Osteocyte (in vitro differentiated cells): Measurements from ENCODE around the gene PGAP6. TPM values are rescaled to one million over a fixed set of nuclear protein-coding genes. Genes with fewer than 3 reads are reported as not detected.

Experiments
- DNase-seq: peaks from one replicate; pipeline ENCODE4 v3.0.0; 2021; ENCODE audit warnings: mixed read lengths; ENCODE audit not compliant: unreplicated experiment; ENCODE audit errors: extremely low spot score
- H3K27ac Mint-ChIP-seq: one replicate; pipeline ENCODE4 v1.8.0; 2021; ENCODE audit warnings: mild to moderate bottlenecking, mixed read lengths; ENCODE audit not compliant: unreplicated experiment
- H3K27me3 Mint-ChIP-seq: one replicate; pipeline ENCODE4 v1.8.0; 2021; ENCODE audit warnings: mixed read lengths; ENCODE audit not compliant: unreplicated experiment
- H3K36me3 Mint-ChIP-seq: one replicate; pipeline ENCODE4 v1.8.0; 2021; ENCODE audit warnings: mixed read lengths; ENCODE audit not compliant: unreplicated experiment
- H3K4me1 Mint-ChIP-seq: one replicate; pipeline ENCODE4 v1.8.0; 2021; ENCODE audit warnings: mixed read lengths; ENCODE audit not compliant: unreplicated experiment
- H3K4me3 Mint-ChIP-seq: one replicate; pipeline ENCODE4 v1.8.0; 2021; ENCODE audit warnings: mild to moderate bottlenecking, moderate library complexity, mixed read lengths; ENCODE audit not compliant: unreplicated experiment
- H3K9me3 Mint-ChIP-seq: one replicate; pipeline ENCODE4 v1.8.0; 2021; ENCODE audit warnings: mixed read lengths; ENCODE audit not compliant: unreplicated experiment
- CTCF ChIP-seq: fragments of 200-600 bp; sonication (generic); IDR thresholded peaks from 2 replicates; pipeline ENCODE4 v1.5.0; 2021; ENCODE audit warnings: antibody characterized with exemption, mild to moderate bottlenecking, moderate library complexity
- total RNA-seq: library from RNA; stranded (reverse); gene quantifications from 2 replicates; pipeline ENCODE4 v1.2.1, GENCODE V29; 2021

PGAP6 gene
- total RNA-seq, 1 donor from 2014 or later = 59.3 TPM

DNA sequence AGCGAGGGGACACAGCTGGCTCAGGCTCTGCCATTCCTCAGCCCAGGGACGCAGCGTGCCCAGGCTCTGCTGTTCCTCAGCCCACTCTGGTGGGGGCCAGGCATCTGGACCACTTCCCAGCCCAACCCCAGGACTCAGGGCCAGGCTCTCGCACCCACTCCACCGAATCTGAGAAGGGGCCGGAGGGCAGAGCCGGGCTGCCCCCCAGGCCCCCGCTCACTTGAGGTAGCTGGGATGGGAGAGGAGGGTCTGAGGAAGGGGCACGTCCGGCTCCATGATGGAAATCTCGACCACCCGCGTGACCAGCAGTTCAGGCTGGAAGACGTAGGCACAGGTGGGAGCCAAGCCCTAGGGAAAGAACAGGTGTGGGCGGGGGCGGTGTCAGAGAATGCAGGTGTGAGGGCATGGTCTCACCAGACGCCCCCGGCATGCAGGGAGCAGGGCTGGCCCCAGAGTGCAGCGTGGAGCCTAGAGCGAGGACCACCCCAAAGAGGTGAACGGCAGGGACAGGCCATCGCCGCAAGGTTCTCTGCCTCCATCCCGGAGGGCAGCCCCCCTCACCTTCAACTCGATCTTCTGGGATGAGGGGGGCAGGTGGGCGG is 4.9 kb downstream of the PGAP6 start:
- Mint-ChIP-seq H3K4me3 (no peak overlapping the region), H3K27ac (no peak overlapping the region), H3K9me3 (no peaks in the 10 kb centered on the region), H3K27me3 (no peaks in the 10 kb centered on the region), H3K4me1 (peaks cover 7% of the 10 kb centered on the region), H3K36me3 (peaks cover 3% of the 10 kb centered on the region)
- TF ChIP-seq CTCF = no peak
- DNase-seq = no peak

GRCh38 chr16:375927-376816 is 5.6 kb downstream of the PGAP6 start:
- no peak for DNase-seq
- Mint-ChIP-seq H3K27me3 (no peaks in the 10 kb centered on the region), H3K9me3 (no peaks in the 10 kb centered on the region)

GRCh38 chr16:375212-375611 is 6.6 kb downstream of the PGAP6 start:
- peaks cover 11% of the 10 kb centered on the region for H3K4me1 Mint-ChIP-seq
- DNase-seq = no peak
- TF ChIP-seq CTCF = no peak
- H3K9me3 Mint-ChIP-seq = no peaks in the 10 kb centered on the region
- no peak overlapping the region for H3K27ac Mint-ChIP-seq
- no peak overlapping the region for H3K4me3 Mint-ChIP-seq
- no peaks in the 10 kb centered on the region for H3K27me3 Mint-ChIP-seq
- H3K36me3 Mint-ChIP-seq = peaks cover 3% of the 10 kb centered on the region

More at GRCh38 chr16:375927-376816, 5.6 kb downstream of the PGAP6 start:
- no peak overlapping the region for H3K27ac Mint-ChIP-seq
- TF ChIP-seq CTCF = no peak
- H3K36me3 Mint-ChIP-seq = peaks cover 3% of the 10 kb centered on the region
- peaks cover 7% of the 10 kb centered on the region for H3K4me1 Mint-ChIP-seq
- H3K4me3 Mint-ChIP-seq = no peak overlapping the region

DNA sequence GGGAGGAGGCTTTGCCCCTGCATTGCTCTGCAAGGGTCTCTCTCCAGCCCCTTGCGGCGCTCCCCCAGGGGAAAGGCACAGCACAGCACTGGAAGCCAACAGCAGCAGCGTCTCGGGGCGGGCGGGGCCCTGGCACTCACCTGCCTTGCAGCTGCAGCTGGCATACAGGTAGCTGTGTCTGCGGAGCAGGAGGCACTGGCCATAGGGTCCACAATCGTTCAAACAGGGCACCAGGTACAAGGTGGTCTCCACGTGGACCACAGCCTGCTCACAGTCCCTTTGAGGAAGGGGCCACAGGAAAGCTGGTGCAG is 7.2 kb downstream of the PGAP6 start:
- no peak overlapping the region for H3K4me3 Mint-ChIP-seq
- H3K36me3 Mint-ChIP-seq = peaks cover 3% of the 10 kb centered on the region
- peaks cover 11% of the 10 kb centered on the region for H3K4me1 Mint-ChIP-seq
- no peak overlapping the region for H3K27ac Mint-ChIP-seq
- TF ChIP-seq CTCF = no peak
- no peaks in the 10 kb centered on the region for H3K9me3 Mint-ChIP-seq
- DNase-seq = no peak
- no peaks in the 10 kb centered on the region for H3K27me3 Mint-ChIP-seq

DNA sequence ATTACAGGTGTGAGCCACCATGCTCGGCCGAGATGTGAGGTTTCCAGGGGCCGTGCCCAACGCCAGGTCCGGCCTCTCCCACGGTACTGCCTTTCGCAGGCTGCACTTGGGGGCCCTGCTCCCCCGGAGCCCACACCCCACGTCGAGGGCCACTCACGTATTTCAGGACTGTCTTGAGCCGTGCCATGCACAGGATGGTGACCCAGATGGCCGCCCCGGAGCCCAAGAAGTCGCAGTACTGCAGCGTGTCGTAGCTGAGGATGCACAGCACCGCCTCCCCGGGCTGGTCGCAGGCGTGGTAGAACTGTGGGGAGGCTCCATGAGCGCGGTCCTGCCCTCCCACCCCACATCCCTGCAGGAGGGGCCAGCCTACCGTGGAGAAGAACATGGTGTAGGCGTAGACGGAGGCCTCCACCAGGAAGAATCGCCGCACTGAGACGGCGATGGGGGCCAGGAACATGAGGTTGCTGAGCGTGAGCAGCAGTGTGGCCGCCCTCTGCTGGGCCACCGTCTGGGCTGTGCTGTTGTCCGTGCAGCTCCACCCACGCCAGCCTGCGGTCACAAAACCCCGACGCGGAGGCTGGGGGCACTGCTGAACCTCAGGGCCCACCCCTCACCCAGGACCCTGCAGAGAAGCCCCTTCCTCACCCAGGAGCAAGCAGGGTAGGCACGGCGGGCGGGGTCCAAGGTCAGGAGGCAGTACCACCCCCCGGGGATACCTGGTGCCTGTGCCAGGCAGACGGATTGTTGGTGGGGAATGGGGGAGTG is 7.7 kb downstream of the PGAP6 start:
- TF ChIP-seq CTCF = no peak
- H3K9me3 Mint-ChIP-seq = no peaks in the 10 kb centered on the region
- H3K4me3 Mint-ChIP-seq = no peak overlapping the region
- no peak overlapping the region for H3K27ac Mint-ChIP-seq
- peaks cover 3% of the 10 kb centered on the region for H3K36me3 Mint-ChIP-seq
- no peaks in the 10 kb centered on the region for H3K27me3 Mint-ChIP-seq
- peaks cover 15% of the 10 kb centered on the region for H3K4me1 Mint-ChIP-seq
- peak; percentile 82 for DNase-seq
